Measurements from ENCODE around the gene ECE1.
A peak's percentile ranks its signal among the peaks of the same experiment; 100 is the strongest.

Gene ECE1

GRCh38 chr1:21307663-21308305 lies 17.5 kb upstream of the ECE1 start:
- no peak for DNase-seq

GRCh38 chr1:21307210-21307609 lies 16.9 kb upstream of the ECE1 start:
- DNase-seq: no peak

GRCh38 chr1:21305900-21306189 lies 15.6 kb upstream of the ECE1 start:
- DNase-seq: no peak

GRCh38 chr1:21305155-21305899 lies 15.1 kb upstream of the ECE1 start:
- no peak for DNase-seq

- DNase-seq: no peak
These were observed 14.2 kb upstream of the ECE1 start for GRCh38 chr1:21304488-21304887.

GRCh38 chr1:21302747-21303715 lies 12.8 kb upstream of the ECE1 start:
- no peak for DNase-seq

GRCh38 chr1:21301794-21302440 lies 11.7 kb upstream of the ECE1 start:
- DNase-seq: no peak

- no peak for DNase-seq
These were observed 10.5 kb upstream of the ECE1 start for GRCh38 chr1:21300774-21301173.

- DNase-seq: no peak
These were observed 9.6 kb upstream of the ECE1 start for GRCh38 chr1:21299780-21300395.

GRCh38 chr1:21298981-21299391 lies 8.7 kb upstream of the ECE1 start:
- DNase-seq: no peak

- DNase-seq: no peak
These were observed 7.7 kb upstream of the ECE1 start for GRCh38 chr1:21297975-21298374.

GRCh38 chr1:21296509-21297354 lies 6.5 kb upstream of the ECE1 start:
- no peak for DNase-seq

GRCh38 chr1:21295545-21295944 lies 5.3 kb upstream of the ECE1 start:
- no peak for DNase-seq

- peak; percentile 69 for DNase-seq
These were observed 4.7 kb upstream of the ECE1 start for GRCh38 chr1:21295002-21295401.

GRCh38 chr1:21294266-21294989 lies 4.2 kb upstream of the ECE1 start:
- peak; percentile 90 for DNase-seq

GRCh38 chr1:21293537-21294265 lies 3.4 kb upstream of the ECE1 start:
- peak; percentile 90 for DNase-seq

GRCh38 chr1:21292984-21293536 lies 2.8 kb upstream of the ECE1 start:
- peak; percentile 76 for DNase-seq

GRCh38 chr1:21292503-21292983 lies 2.3 kb upstream of the ECE1 start:
- no peak for DNase-seq

- DNase-seq: no peak
These were observed 1.7 kb upstream of the ECE1 start for GRCh38 chr1:21291964-21292363.

- no peak for DNase-seq
These were observed 921 bp upstream of the ECE1 start for GRCh38 chr1:21291184-21291583.
